A204.1 (cell line): ENCODE measurements around the gene UBAC1.

Source experiments
- FAIRE-seq: peaks from 2 replicates; lab custom pipeline; 2012; peaks lifted over from hg19 to GRCh38; lab: Jason Lieb, UNC

Gene UBAC1

GRCh38 chr9:135993409-135993742 is 32.2 kb upstream of the UBAC1 start:
- FAIRE-seq = no peak

DNA sequence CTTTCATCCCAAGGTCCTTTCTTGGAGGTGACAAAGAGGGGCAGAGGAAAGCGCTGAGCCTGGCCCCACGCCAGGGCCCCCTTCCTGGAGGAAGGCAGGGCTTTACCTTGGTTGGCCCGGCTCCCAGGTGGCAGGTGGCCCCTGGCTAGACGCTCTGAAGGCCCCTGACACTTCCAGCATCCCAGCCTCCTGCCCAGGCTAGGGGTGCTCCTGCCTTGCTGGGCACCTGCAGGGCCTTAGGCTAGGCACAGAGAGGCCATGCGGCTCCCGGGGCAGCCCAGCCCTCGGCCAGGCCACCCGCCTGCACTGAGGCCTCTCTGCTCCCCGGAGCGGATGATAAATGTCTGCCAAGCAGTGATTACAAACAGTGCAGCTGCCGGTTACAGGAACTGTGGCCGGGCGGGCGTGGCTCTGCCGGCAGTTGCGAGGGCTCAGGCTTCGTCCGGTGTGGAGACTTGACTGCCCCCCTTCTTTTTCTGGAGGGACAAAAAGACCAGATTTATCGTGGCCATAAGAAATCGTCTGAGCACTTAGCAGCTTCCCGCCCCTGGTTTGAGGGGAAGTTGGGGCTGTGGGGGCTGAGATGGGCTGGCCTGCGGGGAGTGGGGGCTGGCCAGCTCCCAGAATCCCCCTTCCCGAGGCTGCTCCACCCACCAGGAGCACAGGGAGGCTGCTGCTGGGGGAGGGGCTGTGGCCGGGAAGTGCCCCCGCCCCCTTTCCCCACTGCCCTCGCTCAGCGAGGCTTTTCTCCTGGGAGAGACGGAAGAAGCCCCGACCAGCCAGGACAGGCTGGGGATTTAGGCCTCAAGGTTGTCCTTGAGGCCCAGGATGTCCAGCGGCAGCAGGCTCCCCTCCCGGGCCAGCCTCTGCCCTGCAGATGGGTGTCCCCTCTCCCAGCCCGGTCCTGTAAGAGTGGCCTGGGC is 31.6 kb upstream of the UBAC1 start:
- no peak for FAIRE-seq

- no peak for FAIRE-seq
Measured at GRCh38 chr9:135991771-135992170, 30.6 kb upstream of the UBAC1 start.

DNA sequence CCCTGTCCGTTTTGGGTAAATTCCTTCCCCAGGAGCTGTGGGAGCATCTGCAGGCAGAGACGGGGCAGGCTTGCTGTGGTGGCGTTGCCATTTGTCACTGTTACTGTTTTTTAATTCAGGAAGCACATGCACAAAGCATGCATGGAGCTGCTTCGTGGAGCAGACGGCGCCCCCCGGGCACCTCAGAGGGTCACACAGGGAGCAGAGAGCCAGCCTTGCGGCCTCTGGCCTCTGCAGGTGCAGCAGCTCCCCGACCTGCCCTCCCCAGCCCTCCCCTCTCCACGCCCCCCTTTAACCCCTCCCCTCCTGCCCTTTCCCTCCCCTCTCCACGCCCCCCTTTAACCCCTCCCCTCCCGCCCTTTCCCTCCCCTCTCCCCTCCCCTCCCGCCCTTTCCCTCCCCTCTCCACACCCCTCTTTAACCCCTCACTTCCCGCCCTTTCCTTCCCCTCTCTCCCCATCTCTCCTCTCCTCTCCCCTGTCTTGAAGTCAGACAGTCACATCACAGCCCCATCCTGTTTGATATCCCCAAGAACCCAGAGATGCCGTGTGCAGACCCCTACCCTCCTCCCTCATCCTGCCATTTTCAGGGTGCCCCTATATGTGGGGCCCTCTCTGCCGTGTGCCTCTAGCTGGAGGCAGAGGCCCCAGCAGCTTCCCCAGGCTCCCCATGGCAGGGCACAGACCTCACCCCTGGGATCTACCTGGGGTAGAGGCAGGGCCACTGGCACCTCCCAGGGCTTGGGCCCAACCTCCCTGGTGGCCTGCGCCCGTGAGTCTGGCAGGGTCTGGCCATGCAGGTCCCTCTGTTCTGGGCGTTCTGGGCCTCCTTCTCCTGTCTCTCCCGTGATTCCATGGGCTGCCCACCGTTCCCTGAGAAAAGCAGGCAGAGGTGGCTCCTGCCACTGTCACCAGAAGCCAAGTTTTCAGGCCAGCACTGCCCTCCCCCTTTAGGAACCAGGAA is 29.6 kb upstream of the UBAC1 start:
- no peak for FAIRE-seq

GRCh38 chr9:135989722-135990467 is 28.7 kb upstream of the UBAC1 start:
- FAIRE-seq = no peak

DNA sequence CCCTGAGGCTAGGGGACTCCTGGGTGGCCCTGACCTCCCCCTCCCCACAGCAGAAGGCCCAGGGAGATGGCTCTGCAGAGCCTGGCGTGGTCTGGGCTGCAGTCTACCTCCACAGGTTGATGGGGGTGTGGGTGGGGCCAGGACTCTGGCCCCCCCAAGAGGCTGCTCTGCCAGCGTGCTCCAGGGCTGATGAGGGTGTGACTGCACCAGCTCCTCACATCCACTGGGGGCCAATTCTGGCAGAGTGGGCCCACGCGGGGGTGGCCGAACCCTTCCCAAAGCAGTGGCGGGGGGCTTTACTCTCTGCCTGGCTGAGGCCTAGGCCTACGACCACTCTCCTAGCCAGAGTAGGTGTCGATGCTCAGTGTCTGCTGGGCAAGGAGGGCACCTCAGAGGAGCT is 28.0 kb upstream of the UBAC1 start:
- no peak for FAIRE-seq

GRCh38 chr9:135988493-135988892 is 27.3 kb upstream of the UBAC1 start:
- FAIRE-seq = no peak

- FAIRE-seq = no peak
Measured at GRCh38 chr9:135987838-135988404, 26.7 kb upstream of the UBAC1 start.

GRCh38 chr9:135986605-135987004 is 25.4 kb upstream of the UBAC1 start:
- no peak for FAIRE-seq

GRCh38 chr9:135985889-135986288 is 24.7 kb upstream of the UBAC1 start:
- no peak for FAIRE-seq

DNA sequence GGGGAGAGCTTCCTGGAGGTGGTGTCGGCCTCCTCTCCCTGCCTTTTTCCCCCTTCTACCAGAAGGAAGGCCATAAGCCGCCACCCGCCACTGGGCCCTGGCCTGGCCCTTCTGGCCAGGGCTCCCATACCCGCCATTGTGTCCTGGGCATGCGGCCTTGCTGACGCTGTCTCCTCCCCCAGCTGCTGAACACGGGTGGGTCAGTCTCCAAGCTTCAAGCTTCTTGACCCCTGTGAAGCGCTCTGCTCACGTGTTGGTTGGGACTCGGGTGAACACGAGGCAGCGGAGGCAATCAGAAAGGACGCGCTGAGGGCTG is 24.2 kb upstream of the UBAC1 start:
- no peak for FAIRE-seq

GRCh38 chr9:135984072-135984710 is 23.0 kb upstream of the UBAC1 start:
- FAIRE-seq = no peak

- FAIRE-seq = no peak
Measured at GRCh38 chr9:135983208-135984071, 22.3 kb upstream of the UBAC1 start.

DNA sequence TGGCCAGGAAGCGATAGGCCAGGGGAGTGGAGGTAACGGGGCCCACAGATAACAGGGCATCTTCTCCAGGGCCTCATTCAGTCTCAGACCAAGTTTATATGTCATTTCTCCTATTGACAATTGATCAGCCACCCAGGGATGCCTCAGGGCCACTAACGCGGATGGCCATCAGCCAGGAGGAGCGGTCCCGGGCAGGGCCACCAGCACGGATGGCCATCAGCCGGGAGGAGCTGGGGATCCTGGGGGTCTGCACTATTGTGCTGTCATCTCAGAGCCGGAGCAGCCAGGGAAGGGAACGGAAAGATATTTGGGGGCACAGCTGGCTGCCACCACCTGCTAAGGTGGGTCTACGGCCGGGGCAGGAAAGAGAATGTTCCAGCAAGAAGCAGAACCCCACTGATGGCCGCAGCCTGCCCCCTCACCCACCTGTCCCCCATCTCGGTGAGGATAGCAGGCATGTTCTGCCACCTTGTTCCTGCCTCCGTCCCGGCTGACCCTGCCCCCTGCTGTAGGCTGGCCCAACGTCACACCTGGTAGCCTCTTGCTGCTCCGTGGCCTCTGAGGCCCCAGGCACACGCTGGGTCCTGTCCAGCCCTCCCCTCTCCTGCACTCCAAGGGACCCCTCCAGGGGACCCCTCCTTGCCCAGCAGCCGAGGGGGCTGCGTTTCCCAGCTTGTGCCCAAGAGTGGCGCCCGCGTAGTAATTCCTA is 21.5 kb upstream of the UBAC1 start:
- FAIRE-seq = no peak

DNA sequence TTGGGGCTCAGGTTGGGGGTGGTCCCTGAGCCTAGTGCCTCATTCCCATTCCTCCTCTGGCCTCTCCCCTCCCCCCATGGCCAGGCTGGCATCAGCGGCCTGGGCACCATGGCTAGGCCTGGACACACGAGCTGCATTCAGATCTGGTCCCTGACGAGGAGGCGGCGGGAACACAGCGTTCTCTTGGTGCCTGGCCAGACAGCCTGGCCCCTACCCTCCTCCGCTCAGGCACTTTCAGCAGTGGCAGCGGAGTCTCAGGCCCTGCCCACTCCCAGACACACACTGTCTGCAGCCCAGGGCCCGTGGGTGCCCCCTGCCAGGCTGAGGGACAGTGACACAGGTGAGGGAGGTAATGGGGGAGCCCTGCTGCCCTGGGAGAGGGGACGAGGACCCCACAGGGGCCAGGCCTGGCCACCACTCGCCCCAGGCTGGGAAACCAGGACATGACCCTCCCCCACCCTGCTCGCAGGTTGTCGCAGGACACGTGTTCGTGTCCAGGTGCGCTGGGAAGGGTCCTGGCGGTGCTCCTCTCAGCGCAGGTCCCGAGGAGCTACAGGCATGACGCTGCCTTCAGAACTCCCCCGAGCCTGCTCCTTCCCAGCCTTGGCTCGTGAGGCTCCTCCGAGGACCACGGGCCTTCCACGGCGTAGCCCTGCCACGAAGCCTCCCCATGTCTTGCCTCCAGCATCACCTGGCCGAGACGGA is 19.9 kb upstream of the UBAC1 start:
- FAIRE-seq = no peak

GRCh38 chr9:135979547-135980166 is 18.5 kb upstream of the UBAC1 start:
- no peak for FAIRE-seq

DNA sequence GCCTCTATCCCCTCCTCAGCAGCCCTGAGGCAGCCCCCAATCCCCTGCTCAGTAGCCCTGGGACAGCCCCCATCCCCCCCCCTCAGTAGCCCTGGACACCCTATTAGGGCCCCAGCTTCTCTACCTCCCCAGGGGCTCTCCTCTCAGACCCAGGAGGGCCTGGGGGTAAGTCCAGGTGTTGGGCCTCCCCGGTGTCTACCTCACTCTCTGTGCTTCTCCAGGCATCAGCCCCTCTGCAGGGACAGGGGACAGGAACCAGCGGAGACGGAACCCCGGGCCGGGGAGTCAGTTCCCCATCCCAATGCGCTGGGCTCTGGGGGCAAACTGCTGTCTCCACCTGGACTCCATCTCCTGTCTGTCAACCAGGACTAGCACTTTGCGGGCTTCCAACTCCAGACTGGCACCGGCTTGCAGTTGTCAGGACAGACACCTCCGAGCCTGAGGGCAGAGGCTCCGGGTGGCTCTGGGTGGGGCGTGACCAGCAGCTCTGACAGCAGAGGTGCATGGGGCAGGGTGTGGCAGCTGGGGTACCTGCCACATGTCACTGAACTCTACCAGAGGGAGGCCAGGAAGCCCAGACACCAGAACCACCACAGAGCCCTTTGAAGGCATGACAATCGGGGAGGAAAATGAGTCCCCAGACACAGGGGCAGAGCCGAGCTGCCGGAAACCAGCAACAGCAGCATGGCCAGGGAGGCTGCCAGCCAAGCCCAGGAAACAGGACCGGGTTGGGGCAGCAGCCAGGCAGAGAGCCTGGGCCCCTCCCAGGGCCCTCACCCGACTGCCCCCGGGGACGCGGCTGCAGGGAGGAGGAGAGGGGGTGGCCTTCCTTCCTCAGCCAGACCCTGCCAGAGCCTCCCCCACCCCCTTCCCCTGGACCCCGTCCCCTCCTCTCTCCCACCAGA is 17.7 kb upstream of the UBAC1 start:
- no peak for FAIRE-seq

DNA sequence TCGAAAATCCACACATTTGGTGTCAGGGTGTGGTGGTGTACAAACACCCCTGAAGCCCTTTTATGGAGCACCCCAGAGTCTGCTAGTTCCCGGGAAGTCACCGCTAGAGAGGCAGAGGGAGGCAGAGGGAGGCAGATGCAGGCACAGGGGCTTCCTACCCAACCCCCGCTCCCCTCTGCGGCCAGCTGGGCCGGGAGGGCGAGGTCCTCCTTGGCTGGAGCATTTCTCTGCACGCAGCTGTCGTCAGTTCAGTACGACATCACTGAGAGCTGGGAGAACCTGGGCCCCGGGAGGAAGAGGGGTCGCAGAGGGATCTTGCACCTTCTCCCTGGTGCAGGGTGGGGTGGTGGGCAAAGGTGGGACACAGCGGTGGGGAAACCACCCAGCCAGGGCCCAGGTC is 15.8 kb upstream of the UBAC1 start:
- FAIRE-seq = no peak
